Activated T-cell treated with anti-CD3 and anti-CD28 coated beads for 24 hours (primary cell): ENCODE data around the gene ADI1.

Experiments used
- DNase-seq: peaks from one replicate; pipeline ENCODE4 v3.0.0-alpha.2; 2020; ENCODE audit warnings: low read depth

ADI1 gene

DNA sequence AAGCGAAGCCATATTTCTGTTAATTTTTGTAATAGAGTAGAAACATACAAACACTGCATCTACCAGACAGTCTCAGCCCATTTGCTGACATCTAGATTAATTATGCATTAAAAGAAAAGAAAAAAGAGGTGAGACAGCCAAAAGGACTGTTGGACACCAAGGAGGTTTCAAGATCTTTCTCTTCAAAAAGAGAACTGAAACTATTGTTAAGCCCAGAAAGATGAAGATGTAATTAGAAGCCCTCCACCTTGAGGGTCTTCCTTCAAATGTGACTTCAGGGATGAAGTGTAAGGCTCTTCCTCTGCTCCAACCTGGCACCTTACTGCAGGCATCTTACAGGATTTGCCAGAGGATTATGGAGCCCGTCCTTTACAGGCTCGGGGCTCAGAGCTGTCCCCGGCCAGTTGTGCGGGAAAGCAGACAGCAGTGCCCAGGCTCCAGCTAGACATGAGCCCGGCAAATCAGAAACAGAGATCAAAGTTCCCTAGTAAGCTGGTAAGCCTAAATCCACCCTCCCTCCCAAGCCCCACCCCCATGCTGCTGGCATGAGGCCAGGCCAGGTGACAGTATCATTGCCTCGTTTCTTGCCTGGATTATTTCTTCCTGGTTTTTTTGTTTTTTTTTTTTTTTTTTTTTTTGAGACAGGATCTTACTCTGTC is 38.9 kb downstream of the ADI1 start:
- no peak for DNase-seq

DNA sequence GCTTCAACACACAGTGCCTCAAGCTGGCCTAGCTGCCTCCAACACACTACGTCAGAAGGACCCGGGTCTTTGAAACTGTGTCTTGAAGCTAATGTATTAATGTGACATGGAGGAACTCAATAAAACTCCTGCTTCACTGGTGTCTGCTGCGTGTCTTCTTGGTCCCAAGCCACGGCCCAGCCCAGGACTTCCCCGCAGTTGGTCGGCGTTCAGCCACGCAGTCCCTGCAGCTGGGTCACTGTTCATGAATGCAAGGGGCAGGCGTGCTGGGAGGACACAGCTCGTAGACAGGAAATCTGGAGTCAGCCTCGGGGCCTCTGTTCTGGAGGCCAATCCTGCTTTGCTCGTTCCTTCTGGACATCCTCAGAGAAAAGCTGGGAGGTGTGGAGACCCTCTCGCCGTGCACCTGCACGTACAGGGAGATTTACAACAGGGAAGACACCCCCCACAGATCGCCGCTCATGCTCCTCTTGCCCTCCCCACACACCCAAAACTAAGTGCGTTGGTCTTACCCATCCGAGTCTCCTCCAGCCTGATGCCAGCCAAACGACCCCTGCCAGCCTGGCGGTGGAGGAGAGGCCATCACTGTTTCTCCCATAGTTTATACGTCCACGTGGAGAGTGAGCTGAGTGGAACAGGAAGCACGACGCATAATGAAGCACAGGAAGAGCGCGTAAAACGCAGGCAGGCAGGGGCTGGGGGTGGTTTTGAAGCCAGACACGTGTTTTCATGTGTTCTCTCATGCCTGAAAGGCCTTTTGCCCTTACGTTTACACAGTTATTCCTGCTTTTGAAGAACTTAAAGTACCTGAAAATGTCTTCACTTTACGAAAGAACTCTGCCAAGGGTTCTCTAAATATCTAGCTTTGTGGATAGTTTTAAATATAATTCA is 39.7 kb downstream of the ADI1 start:
- DNase-seq = no peak

DNA sequence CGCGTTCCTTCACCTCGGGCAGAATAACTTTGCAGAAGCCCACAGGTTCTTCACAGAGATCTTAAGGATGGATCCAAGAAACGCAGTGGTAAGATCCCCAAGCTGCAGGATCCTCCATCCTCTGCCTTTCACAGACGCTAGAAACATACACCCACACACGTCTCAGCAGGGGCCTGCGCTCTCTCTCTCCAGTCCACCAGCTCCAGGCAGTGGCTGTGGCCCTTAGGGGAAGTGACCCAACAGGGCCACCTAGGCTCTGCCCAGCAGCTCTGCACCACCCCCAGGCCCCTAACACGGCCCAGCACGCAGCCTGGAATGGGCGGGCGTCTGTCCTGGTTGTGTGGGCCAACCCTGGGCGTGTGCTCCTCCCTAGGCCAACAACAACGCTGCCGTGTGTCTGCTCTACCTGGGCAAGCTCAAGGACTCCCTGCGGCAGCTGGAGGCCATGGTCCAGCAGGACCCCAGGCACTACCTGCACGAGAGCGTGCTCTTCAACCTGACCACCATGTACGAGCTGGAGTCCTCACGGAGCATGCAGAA is 40.4 kb downstream of the ADI1 start:
- DNase-seq = no peak

DNA sequence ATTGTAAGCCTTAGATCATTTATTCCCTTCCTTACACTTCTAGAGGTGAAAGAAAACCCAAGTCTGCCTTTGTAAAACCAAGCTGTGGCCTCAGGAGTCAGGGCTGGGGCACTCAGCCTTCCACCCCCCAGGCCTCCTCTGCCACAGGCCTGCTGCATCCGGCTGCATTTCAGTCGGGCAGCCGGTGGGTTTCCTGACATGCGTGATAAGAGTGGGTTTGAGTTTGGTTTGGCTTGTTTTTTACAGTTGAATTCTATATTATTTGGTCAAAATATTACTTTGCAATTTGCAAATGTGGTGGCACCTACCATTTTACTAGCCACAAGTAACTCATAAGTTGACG is 42.4 kb downstream of the ADI1 start:
- DNase-seq = no peak

DNA sequence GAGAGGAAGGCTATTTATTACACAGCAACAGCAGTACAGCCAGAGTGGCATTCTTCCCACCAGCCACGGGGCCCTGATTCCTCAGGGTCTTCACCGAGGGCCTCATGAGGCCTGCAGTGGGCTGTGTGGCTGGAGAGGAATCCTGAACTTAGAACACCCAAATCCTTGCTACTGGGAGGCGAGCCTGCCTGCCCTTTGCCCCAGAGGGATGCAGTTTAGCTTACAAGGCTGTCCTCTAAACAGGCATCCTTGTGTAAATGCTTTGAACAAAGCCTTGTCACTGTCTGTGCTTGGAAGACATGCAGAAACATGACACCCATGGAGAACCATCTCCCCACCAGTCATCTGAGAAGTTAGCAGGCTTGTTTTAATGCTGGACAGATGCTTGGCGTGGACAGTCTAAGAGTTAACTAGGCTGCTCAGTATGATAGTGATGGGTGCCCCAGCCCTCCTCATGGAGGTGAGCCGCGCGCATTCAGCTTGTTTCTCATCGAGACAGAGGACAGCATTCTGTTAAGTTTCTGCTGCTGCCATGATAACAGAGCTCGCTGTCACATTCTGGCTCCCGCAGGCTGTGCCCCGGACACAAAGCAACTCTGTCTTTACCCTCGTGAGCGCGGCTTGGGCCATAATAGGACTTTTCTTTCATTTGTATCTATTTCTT is 42.9 kb downstream of the ADI1 start:
- DNase-seq = no peak

DNA sequence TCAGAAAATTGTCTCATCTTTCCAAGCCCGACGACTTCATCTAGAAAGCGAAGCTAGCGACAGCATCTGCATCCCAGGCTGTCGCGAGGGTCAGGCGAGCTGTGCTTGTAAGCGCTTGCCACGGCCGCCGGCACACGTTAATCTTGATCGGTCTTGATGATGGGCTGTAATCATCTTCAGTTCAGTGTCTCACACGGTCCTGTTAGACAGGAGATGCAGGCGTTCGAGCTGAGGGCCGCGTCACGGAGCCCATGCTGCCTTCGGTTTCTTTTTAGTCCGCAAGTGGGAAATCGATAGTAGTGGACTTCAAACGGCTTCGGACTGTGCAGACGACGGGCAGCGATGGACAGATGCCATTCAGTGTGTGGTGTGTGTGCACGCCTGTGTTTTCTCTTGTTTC is 43.6 kb downstream of the ADI1 start:
- DNase-seq = no peak

DNA sequence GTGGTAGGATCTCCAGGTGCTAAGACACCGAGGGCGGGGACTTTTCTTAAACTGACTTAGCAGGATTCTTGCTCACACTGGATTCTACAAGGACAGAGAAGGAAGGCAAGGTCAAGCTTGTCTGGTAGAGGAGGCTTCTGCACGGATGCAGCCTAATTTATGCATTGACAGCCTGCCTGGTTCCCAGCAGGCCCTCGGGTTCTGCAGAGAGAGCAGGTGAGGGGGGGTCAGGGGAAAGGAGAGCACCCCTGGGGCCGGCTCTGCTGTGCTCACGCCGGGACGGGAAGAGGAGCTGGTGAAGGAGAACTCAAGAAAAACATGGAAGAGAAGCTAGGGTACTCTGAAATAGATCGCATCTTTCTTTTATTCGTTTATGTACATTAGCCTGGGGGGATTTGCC is 46.4 kb downstream of the ADI1 start:
- DNase-seq = no peak

DNA sequence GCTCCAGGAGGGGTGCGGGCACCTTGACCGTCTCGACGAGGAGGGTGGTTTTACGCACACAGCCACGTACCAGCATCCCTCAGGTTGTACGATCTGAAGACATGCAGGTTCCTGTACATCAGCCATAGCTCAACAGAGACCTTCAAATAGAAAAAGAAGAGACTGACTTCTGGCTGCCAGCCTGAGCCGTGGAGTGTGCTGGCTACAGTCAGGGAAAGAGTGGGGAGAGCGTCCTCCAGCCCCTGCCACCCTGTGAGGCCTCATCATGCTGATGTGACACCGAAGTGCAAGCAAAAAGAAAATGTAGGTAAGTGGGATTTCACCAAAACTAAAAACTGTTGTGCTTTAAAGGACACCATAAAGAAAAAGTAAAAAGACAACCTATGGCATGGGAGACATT is 47.0 kb downstream of the ADI1 start:
- DNase-seq = no peak

DNA sequence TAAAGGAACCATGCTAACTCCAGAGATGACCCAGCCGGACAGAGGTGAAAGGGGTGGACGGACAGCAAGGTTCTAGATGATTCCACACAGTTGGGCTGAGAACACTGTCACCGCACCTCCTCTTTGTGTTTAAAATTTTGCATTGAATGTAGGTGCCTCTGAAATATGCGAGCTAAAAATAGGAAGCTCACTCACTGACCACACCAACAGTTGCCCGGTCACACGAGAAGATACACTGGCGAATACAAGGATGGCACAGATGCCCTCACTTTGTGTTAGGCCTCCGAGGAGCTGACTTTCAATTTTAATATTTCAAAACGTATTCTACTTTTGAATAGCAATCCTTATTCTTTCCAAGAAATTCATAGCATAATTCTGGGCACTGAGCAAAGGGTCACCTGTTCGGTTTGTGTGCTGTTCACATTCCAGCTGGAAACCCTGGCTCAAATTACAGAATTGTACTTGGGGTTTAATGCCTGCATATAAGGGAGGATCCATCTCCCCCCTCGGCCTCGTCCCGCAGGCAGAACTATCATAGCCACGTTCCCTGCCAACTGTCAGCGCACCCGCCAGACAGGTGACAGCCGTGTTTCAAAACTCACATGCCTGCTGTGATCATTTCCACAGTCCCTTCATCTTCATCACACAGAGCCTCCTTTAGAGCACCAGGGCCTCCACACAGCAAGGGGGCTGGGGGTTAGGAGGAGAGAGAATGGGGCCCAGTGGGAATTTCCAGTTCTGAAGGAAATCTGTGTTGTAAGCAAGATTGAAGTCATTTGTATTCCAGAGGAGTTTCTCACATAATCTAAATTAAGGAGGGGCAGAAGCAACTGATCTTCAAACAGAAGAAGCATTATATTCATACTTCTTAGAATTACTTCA is 48.2 kb downstream of the ADI1 start:
- no peak for DNase-seq

DNA sequence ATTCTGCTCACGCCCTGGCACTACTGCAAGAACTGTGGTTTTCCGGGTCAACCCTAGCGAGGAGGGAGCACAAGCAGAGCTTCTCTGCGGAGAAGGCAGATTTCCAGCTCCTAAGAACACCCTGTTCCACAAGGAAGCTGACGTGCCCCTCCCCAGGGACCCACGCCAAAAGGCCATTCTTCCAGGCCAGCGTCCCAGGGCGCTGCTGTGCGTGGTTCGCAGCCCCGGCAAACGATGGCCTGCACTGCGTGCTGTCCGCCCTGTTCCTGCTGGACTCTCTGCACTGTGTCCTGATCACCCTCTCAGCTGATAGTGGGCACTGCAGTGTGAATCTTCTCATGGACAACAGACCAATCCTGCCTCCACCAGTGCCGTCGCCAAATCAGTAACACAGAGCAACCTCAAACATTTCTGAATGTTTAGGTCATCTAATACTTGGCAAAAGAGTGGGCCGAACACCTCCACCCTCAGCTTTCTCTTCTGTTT is 49.1 kb downstream of the ADI1 start:
- no peak for DNase-seq

DNA sequence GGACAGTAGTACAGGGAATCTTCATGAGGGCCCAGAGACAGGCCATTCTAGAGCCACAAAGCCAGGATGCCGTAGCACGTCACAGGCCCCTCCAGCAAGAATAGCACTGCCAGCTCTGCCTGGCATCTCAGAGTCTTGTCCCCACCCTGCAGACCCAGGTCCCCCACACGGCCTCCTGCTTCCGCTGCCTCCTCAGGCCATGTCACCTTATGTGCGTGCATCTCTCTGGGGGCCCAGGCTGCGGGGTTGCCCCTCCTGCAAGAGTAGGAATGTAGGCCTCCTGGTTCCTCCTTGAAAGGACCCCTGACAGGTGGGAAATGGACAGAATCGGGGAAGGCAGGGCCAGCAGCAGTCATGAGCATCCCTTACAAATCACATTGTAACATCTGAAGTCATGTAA is 49.8 kb downstream of the ADI1 start:
- no peak for DNase-seq

DNA sequence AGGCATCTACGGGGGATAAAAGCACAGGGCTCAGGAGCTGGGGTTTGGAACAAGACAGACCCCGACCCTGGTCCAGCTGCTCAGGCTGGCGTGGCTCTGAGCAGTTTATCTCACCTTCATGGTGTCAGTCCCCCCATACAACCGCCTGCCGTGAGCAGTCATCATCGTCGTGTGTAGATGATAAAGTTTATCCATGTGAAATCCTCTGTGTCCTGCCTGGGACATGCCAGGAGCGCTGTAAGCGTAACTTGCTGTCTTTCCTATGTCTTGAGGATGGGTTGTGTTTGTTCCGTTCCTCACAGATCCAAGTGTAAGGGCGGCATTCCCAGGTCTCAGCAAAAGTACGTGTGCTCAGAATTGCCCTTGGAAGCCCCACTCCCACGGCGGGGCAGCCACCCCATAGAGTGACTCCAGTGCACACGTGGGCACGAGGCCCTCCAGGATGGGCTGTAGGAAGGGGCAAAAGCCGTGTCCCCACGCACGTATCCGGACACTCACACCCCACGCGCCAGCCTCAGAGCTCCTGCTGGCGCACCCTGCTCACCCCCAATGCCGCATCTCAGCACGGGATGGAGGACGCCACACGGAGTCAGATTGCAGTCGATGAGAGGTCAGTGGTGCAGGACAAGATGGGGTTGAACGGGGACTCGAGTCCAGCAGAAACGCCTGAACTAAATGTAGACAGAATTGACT is 50.9 kb downstream of the ADI1 start:
- no peak for DNase-seq

DNA sequence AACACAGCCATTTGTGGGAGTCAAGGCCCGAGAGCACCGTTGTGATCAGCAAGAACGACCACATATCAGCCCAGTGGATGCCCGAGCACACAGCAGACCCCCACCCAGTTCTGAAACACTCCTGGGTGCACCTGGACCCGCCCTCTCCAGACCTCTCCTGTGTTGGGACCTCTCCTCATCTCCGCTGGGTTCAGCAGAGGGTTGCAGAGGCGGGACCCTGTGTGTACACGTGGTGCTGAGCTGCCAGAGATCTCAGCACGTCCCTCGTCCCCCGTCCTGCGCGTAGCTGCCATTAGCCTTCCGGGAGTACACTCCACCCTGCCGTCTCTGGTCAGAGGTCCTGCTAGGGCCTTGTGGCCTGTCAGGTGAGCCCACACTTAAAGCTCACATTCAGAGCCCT is 51.7 kb downstream of the ADI1 start:
- no peak for DNase-seq

DNA sequence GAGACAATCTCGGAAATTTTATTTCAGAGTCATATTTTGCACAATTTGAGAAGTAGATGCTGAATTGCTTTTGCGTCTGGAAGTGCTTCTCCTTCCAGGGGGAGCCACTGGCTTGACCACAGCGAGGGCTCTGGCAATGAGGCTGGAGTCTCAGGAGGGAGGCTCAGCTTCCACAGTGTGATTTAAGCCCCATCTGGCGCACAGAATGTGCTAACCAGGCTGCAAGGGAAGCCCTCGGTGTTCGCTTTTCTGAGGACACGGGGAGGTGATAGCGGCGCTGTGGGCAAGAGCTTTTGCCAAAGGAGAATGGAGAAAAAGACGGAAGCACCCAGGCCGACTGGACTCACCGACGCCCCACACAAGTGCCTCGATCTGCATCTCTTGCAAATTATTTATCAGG is 52.4 kb downstream of the ADI1 start:
- no peak for DNase-seq

DNA sequence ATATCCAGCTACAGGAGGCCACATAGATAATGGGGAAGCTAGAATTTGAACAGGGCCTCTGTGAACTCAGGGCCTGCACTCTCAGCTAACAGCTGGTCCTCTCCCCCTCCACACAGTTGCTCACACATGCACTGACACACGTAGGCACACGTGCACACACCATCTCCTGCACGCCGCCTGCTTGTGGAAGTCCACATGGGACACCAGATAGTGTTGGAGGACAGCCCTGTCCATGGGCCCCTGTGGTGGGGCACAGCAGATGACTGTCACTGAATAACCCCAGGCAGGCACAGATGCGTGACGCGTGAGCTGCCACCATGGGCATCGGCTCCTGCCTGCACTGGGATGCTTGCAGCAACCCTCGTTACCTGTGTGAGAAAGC is 52.9 kb downstream of the ADI1 start:
- DNase-seq = no peak

DNA sequence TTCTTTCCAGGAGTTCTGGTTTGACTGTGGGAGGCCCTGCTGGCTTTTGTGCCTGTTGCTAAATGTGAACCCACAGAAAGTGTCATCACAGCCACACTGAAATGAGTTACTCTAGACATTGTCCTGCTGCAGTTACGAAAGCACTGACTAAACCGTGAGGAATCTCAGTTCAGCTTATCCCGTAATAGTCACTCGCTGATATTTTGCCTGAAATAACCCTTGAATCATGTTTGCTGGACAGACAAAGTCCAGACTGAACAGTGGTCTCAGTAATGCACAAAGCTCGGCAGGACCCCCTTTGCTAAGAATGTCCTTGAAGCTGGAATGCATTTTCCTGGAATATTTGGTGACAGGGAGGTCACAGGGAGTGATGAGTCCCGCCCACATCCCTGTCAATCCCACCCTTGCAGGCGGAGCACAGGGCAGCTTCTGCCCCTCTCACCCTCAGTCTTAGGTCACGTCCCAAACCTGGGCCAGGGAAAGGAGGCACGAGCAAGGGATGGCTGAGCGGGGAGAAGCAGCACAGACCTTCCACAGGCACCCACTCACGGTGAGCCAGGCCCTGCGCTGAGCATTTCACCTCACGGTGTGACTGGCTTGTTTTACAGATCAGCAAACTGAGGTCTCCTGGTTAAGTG is 53.4 kb downstream of the ADI1 start:
- DNase-seq = no peak

DNA sequence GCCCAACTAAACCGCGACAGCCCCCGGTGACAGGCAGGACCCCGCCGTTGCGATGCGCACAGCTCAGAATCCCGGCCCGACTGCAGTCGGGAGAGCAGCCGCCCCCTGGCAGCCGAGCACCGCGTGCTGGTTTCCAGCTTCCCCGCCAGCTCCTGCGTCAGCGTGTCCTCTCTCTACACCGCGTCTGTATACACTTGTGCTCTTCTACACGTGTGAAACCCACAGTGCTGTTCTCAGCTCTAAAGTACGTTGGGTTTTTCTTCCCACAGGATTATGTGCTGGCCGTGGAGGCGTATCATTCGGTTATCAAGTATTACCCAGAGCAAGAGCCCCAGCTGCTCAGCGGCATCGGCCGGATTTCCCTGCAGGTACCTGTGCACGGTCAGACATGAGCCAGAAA is 54.0 kb downstream of the ADI1 start:
- DNase-seq = no peak

DNA sequence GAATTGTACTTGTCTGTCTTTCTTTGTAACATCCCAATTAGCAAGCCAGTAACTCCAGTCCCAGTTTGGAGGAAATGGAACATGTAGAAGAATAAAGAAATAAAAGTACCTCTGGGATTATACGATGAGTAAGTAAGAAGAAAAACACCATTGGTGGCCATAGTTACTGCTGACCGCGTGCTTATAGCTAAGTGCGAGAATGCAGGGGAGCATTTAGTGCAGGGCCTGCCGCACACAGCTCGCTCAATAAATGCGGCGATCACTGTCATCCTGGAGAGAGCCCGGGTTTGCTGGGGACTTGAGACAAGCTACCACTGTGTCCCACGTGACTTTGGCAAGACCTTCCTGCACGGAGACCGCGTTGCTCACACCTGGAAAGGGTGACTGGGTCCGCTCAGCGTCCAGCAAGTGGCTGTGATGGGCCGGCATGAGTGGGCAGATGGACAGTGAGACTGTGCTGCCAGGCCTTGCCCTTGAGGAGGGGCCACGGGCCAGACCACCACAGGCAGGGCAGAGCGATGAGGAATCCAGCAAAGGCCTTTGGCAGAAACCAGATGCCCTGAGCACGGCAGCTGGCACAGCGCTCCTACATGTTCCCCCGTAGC is 54.8 kb downstream of the ADI1 start:
- DNase-seq = no peak

DNA sequence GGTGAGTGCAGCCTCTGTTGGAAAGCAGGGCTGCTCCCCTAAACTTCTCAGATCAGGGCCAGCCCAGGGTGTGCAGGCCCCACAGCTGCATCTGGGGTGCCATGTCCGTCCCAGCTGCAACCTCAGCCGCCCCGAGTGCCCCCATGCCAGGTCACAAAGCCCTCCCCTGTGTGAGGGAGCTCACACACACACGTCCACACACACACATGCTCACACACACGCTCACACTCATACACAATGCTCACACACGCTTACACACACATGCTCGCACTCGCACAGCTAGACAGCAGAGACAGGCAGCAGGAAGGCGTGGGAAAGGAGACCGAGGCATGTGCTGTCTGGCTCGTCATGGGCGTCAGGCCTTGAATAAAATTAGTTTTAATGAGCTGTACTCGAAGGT is 55.4 kb downstream of the ADI1 start:
- no peak for DNase-seq

DNA sequence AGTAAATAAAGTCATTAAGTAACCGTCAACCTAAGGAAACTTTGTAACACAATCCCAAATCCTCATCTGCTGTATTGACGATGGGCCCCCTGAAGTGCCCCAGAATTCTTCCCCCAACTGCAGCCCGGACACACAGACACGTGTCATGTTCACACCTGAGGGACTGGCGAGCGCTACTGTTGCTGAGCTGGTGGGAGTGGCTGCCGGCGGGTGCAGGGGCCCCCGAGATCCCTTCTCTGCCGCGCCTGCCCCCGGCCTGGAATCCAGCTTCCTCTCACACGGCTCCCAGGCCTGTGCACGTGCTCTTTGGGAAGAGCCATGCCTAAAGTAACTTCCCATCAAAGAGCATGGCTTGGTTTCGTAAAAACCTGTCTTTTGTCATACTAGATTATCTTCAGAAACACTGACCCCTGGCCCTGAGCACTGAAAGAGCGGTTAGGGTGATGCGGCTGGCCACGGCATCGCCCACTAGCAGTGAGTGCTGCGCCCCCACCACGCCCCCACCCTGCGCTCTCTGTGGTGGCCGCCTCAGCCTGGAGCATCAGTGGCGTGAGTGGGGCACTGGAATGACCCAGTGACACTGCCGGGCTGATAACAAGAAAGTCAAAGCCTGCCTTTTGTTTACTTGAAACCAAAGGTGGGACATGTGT is 56.0 kb downstream of the ADI1 start:
- no peak for DNase-seq
